Measurements from ENCODE around the gene AGAP4. TPM values are rescaled to one million over a fixed set of nuclear protein-coding genes. Genes with fewer than 3 reads are reported as not detected.
"Not testable (repeated sequence)": the region's sequence is repeated elsewhere in the genome, so short reads cannot be mapped to it uniquely, and the experiment has no call there.

The AGAP4 gene
- total RNA-seq, 5 donors from 2014 or later (not counting 1 experiment from before 2014, with no cell fraction given): 29.7 to 37.1 (median 35.1) TPM

- POLR2A ChIA-PET: no interaction called here
- no peaks in the 10 kb centered on the region for H3K9me3 ChIP-seq
- no peak overlapping the region for H3K27ac Mint-ChIP-seq
- H3K4me3 ChIP-seq (ENCODE audit: control insufficient read depth in 1 of 2, extremely low read depth in 1 of 2, low read length in 1 of 2): no peak overlapping the region
- H3K36me3 Mint-ChIP-seq: no peaks in the 10 kb centered on the region
- H3K4me3 Mint-ChIP-seq: no peak overlapping the region
- DNase-seq (no peak), ATAC-seq (replicated peaks in 1 of 4) (no peak)
- no peak overlapping the region for H3K27ac ChIP-seq (ENCODE audit: low read length)
- H3K4me1 ChIP-seq (ENCODE audit: control insufficient read depth in 1 of 2, extremely low read depth in 1 of 2, insufficient read depth in 2 of 2, low read length in 2 of 2): no peaks in the 10 kb centered on the region
- CTCF ChIA-PET: no interaction called here
- H3K27me3 Mint-ChIP-seq: peaks cover 0 to 2% of the 10 kb centered on the region in 2 donors
- no peaks in the 10 kb centered on the region for H3K4me1 Mint-ChIP-seq
- no peaks in the 10 kb centered on the region for H3K9me3 Mint-ChIP-seq
- H3K36me3 ChIP-seq (ENCODE audit: control insufficient read depth in 2 of 2, extremely low read depth in 1 of 2, insufficient read depth in 1 of 2, low read length in 1 of 2): no peaks in the 10 kb centered on the region
- peaks cover 0 to 12% of the 10 kb centered on the region in 2 experiments for H3K27me3 ChIP-seq (replicated peaks in 1 of 2; ENCODE audit: control insufficient read depth in 2 of 2, extremely low read depth in 1 of 2, insufficient read depth in 2 of 2, low read length in 1 of 2)
- WGBS (ENCODE audit: insufficient coverage): 84% methylated on average over 5 of the region's 7 CpGs
Observed at GRCh38 chr10:45817130-45817859, 30.0 kb downstream of the AGAP4 start.

- peaks cover 0 to 15% of the 10 kb centered on the region in 2 experiments for H3K27me3 ChIP-seq (replicated peaks in 1 of 2; ENCODE audit: control insufficient read depth in 2 of 2, extremely low read depth in 1 of 2, insufficient read depth in 2 of 2, low read length in 1 of 2)
- no CpG with 5 or more reads among the region's 4 CpGs for WGBS (ENCODE audit: insufficient coverage)
- H3K9me3 Mint-ChIP-seq; H3K4me1 ChIP-seq (ENCODE audit: control insufficient read depth in 1 of 2, extremely low read depth in 1 of 2, insufficient read depth in 2 of 2, low read length in 2 of 2); H3K4me3 Mint-ChIP-seq; H3K4me1 Mint-ChIP-seq; CTCF ChIA-PET; H3K27me3 Mint-ChIP-seq; H3K27ac Mint-ChIP-seq; ATAC-seq (replicated peaks in 1 of 4); H3K9me3 ChIP-seq; H3K36me3 Mint-ChIP-seq; H3K36me3 ChIP-seq (ENCODE audit: control insufficient read depth in 2 of 2, extremely low read depth in 1 of 2, insufficient read depth in 1 of 2, low read length in 1 of 2); H3K27ac ChIP-seq (ENCODE audit: low read length); H3K4me3 ChIP-seq (ENCODE audit: control insufficient read depth in 1 of 2, extremely low read depth in 1 of 2, low read length in 1 of 2); DNase-seq; POLR2A ChIA-PET: not testable (repeated sequence)
Observed at GRCh38 chr10:45814146-45814545, 33.2 kb downstream of the AGAP4 start.

GRCh38 chr10:45812959-45813358, 34.3 kb downstream of the AGAP4 start:
- H3K36me3 ChIP-seq (ENCODE audit: control insufficient read depth in 2 of 2, extremely low read depth in 1 of 2, insufficient read depth in 1 of 2, low read length in 1 of 2); CTCF ChIA-PET; H3K4me3 Mint-ChIP-seq; H3K4me1 ChIP-seq (ENCODE audit: control insufficient read depth in 1 of 2, extremely low read depth in 1 of 2, insufficient read depth in 2 of 2, low read length in 2 of 2); H3K9me3 ChIP-seq; H3K27me3 Mint-ChIP-seq; H3K4me1 Mint-ChIP-seq; H3K36me3 Mint-ChIP-seq; POLR2A ChIA-PET; H3K27ac Mint-ChIP-seq; H3K9me3 Mint-ChIP-seq; DNase-seq; H3K27ac ChIP-seq (ENCODE audit: low read length); ATAC-seq (replicated peaks in 1 of 4); H3K4me3 ChIP-seq (ENCODE audit: control insufficient read depth in 1 of 2, extremely low read depth in 1 of 2, low read length in 1 of 2): not testable (repeated sequence)
- H3K27me3 ChIP-seq (replicated peaks in 1 of 2; ENCODE audit: control insufficient read depth in 2 of 2, extremely low read depth in 1 of 2, insufficient read depth in 2 of 2, low read length in 1 of 2): peaks cover 0 to 15% of the 10 kb centered on the region in 2 experiments
- WGBS (ENCODE audit: insufficient coverage): 88% methylated on average over 7 of the region's 13 CpGs

GRCh38 chr10:45811075-45811474, 36.2 kb downstream of the AGAP4 start:
- Histone ChIP-seq H3K9me3 (no peaks in the 10 kb centered on the region), H3K4me3 (ENCODE audit: control insufficient read depth in 1 of 2, extremely low read depth in 1 of 2, low read length in 1 of 2) (no peak overlapping the region), H3K36me3 (ENCODE audit: control insufficient read depth in 2 of 2, extremely low read depth in 1 of 2, insufficient read depth in 1 of 2, low read length in 1 of 2) (no peaks in the 10 kb centered on the region), H3K27me3 (replicated peaks in 1 of 2; ENCODE audit: control insufficient read depth in 2 of 2, extremely low read depth in 1 of 2, insufficient read depth in 2 of 2, low read length in 1 of 2) (peaks cover 0 to 9% of the 10 kb centered on the region in 2 experiments), H3K27ac (ENCODE audit: low read length) (no peak overlapping the region), H3K4me1 (ENCODE audit: control insufficient read depth in 1 of 2, extremely low read depth in 1 of 2, insufficient read depth in 2 of 2, low read length in 2 of 2) (no peaks in the 10 kb centered on the region)
- Mint-ChIP-seq H3K9me3 (no peaks in the 10 kb centered on the region), H3K27me3 (peaks cover 4 to 6% of the 10 kb centered on the region in 2 donors), H3K4me1 (no peaks in the 10 kb centered on the region), H3K27ac (no peak overlapping the region), H3K4me3 (no peak overlapping the region), H3K36me3 (no peaks in the 10 kb centered on the region)
- no peak for ATAC-seq (replicated peaks in 1 of 4)
- WGBS (ENCODE audit: insufficient coverage): no CpG with 5 or more reads among the region's 6 CpGs
- no peak for DNase-seq
- CTCF ChIA-PET: no interaction called here
- POLR2A ChIA-PET: no interaction called here

GRCh38 chr10:45809837-45810236, 37.5 kb downstream of the AGAP4 start:
- Mint-ChIP-seq H3K36me3 (no peaks in the 10 kb centered on the region), H3K9me3 (no peaks in the 10 kb centered on the region), H3K4me1 (no peaks in the 10 kb centered on the region), H3K27me3 (peaks cover 4 to 10% of the 10 kb centered on the region in 2 donors), H3K27ac (no peak overlapping the region), H3K4me3 (no peak overlapping the region)
- H3K27ac ChIP-seq (ENCODE audit: low read length): no peak overlapping the region
- H3K27me3 ChIP-seq (replicated peaks in 1 of 2; ENCODE audit: control insufficient read depth in 2 of 2, extremely low read depth in 1 of 2, insufficient read depth in 2 of 2, low read length in 1 of 2): peaks cover 0 to 9% of the 10 kb centered on the region in 2 experiments
- no peaks in the 10 kb centered on the region for H3K9me3 ChIP-seq
- H3K4me3 ChIP-seq (ENCODE audit: control insufficient read depth in 1 of 2, extremely low read depth in 1 of 2, low read length in 1 of 2): no peak overlapping the region
- ChIA-PET POLR2A (no interaction called here), CTCF (no interaction called here)
- WGBS (ENCODE audit: insufficient coverage): 96% methylated on average over 2 of the region's 4 CpGs
- H3K36me3 ChIP-seq (ENCODE audit: control insufficient read depth in 2 of 2, extremely low read depth in 1 of 2, insufficient read depth in 1 of 2, low read length in 1 of 2): no peaks in the 10 kb centered on the region
- no peaks in the 10 kb centered on the region for H3K4me1 ChIP-seq (ENCODE audit: control insufficient read depth in 1 of 2, extremely low read depth in 1 of 2, insufficient read depth in 2 of 2, low read length in 2 of 2)
- ATAC-seq (replicated peaks in 1 of 4): no peak
- DNase-seq: no peak

GRCh38 chr10:45804996-45805395, 42.3 kb downstream of the AGAP4 start:
- H3K9me3 ChIP-seq; H3K27ac ChIP-seq (ENCODE audit: low read length); CTCF ChIA-PET; H3K4me1 Mint-ChIP-seq; H3K36me3 ChIP-seq (ENCODE audit: control insufficient read depth in 2 of 2, extremely low read depth in 1 of 2, insufficient read depth in 1 of 2, low read length in 1 of 2); DNase-seq; H3K36me3 Mint-ChIP-seq; H3K4me3 Mint-ChIP-seq; POLR2A ChIA-PET; H3K9me3 Mint-ChIP-seq; H3K27ac Mint-ChIP-seq; H3K27me3 ChIP-seq (replicated peaks in 1 of 2; ENCODE audit: control insufficient read depth in 2 of 2, extremely low read depth in 1 of 2, insufficient read depth in 2 of 2, low read length in 1 of 2); ATAC-seq (replicated peaks in 1 of 4); H3K4me1 ChIP-seq (ENCODE audit: control insufficient read depth in 1 of 2, extremely low read depth in 1 of 2, insufficient read depth in 2 of 2, low read length in 2 of 2); H3K4me3 ChIP-seq (ENCODE audit: control insufficient read depth in 1 of 2, extremely low read depth in 1 of 2, low read length in 1 of 2): not testable (repeated sequence)
- H3K27me3 Mint-ChIP-seq: peaks cover 2 to 10% of the 10 kb centered on the region in 2 donors
- WGBS (ENCODE audit: insufficient coverage): no CpG with 5 or more reads among the region's 2 CpGs

Measured in T-cell (primary cell).